Measurements from ENCODE around the gene PLXNA2.

The PLXNA2 gene

DNA sequence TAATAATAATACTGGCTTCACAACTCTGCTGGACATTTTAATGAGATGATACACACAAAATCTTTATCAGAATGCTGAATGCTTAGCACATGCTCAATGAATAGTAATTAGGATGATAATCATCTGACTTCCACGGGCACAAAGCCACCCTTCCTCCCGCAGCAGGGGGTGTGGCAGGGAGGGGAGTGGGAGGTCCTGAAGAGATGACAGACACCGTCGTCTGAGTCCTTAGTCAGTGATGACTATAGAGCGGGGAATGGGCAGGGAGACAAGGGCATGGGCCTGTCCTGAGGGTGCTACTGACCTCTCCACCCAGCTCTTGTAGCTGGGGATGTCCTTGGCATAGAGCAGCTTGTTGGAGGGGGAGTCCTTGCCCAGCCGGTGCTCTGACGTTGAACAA, 215.7 kb downstream of the PLXNA2 start:
- no peak for DNase-seq (ENCODE audit: low spot score)

GRCh38 chr1:208027861-208028260, 216.3 kb downstream of the PLXNA2 start:
- DNase-seq (ENCODE audit: low spot score): no peak

DNA sequence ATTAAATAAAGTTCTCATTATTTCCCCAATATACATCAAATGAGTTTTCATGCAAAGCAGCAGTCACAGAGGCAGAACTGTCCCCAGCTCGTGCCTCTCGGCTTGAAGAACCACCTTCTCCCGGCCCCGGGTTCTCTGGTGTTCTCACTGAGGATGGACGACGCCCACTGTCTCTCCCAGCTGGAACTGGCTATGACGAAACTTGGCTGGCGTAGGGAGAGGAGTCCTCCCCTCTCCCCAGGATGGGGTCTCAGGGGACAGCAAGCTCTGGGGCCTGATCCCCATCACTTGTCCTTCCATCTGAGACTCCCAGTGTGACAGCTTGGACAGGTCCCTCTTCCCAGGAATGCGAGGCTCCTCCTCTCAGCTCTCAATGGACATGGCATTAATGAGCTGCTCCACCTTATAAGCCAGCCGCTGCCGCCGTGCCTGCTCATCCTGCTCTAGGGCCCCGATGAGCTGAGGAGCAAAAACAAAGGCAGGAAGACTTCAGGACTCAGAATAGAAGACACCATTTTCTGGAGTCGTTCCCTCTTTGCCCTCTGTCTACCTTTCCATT, 217.2 kb downstream of the PLXNA2 start:
- DNase-seq (ENCODE audit: low spot score): no peak

DNA sequence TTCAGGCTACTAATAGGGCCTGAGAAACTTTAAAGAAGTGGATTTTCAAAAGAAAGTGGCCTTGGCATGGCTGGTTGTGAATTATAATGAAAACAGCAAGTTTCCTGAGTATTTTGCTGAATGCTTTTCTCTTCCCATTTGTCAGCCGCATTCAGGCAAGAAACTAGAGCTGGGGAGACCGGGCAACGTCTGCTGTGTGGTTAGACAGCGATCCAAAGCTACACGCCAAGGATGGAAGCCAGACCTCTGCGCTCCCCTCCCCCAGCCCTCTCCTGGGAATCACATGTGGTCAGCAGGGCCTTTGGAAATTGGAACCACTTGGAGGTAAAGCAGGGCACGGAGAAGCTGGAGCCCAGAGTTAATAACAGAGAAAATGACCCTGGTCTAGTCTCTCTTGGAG, 219.2 kb downstream of the PLXNA2 start:
- DNase-seq (ENCODE audit: low spot score): peak; percentile 51

GRCh38 chr1:208024406-208024805, 219.8 kb downstream of the PLXNA2 start:
- DNase-seq (ENCODE audit: low spot score): no peak

GRCh38 chr1:208019257-208019656, 224.9 kb downstream of the PLXNA2 start:
- DNase-seq (ENCODE audit: low spot score): peak; percentile 49

DNA sequence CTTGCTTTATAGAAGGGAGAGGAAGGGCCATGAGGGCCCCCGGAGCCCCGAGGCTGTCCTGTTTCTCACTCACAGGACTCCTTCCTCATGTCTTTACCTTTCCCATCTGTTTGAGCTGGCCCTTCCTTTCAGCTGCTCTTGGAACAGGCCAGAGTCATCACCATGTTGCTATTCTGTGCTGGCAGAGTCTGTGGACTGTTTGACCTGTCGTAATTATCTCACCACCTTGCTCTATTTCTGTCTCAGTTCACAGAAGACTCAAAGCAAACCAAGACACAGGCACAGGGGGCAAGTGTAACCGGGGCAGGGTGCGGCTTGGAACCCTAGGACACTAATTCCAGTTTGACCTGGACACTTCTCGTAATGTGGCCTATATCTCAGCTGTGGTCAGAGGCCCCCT, 228.9 kb downstream of the PLXNA2 start:
- DNase-seq (ENCODE audit: low spot score): no peak

DNA sequence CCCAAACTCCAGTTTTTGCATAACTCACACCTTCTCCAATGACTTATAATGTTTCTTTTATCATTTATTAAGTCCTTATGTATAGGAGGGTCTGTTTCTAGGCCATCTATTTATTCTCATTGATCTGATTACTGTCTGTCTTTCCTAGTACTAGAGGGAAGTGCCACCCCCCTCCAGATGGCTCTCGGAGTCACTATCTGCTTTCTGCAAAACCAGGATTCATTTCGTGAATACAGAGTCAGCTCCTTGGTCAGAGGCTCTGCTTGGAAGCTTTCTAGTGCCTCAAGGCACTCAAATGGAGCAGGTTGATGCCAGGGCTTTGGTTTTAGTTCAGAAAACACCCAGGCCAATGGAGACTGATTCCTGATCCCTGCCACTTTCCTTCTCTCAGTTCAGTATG, 231.0 kb downstream of the PLXNA2 start:
- peak; percentile 46 for DNase-seq (ENCODE audit: low spot score)

- no peak for DNase-seq (ENCODE audit: low spot score)
Observed at GRCh38 chr1:208012721-208013120, 231.5 kb downstream of the PLXNA2 start.

DNA sequence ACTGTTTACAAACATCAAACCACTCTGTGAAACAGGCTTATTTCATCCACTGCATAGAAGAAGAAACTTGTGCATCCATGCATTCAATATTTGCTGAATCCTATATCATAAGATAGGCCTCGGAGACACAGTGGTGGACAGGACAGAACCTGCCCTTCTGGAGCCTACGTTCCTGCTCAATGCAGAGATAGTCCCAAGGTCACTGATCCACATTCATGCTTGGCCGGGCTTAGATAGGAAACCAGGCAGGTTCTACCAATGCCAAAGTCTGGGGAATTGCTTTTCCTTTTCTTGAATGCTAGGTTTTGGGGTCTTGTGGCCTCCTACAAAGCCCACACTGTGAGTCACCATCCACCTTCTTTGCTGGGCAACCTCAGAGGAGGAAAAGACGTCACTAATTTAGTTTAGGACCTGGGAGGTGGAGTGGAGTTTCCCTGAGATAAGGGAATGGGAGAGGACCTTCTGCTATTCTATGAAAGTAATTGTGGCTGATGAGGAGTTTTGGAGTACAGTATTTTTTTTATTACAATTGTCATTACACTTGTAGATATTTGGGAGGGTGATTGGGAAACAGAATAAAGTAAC, 233.6 kb downstream of the PLXNA2 start:
- DNase-seq (ENCODE audit: low spot score): no peak

GRCh38 chr1:208009706-208010444, 234.3 kb downstream of the PLXNA2 start:
- no peak for DNase-seq (ENCODE audit: low spot score)

DNA sequence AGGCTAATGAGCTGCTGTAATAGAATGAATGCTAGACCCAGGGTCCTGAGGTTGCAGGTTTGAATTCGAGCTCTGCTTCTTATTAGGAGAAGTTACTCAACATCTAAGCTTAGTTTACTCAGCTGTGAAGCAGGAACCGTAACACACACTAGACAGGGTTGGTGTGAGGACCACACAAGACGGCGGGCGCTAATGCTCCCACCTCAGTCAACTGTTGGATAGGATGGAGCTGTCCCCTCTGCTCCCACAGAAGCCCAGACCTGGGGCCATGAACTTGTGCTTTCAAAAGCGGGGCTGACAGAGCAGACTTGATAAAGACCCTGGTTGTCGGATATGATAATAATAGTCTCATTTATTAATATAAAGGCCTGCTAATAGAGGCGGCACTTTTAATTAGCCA, 234.9 kb downstream of the PLXNA2 start:
- DNase-seq (ENCODE audit: low spot score): no peak

DNA sequence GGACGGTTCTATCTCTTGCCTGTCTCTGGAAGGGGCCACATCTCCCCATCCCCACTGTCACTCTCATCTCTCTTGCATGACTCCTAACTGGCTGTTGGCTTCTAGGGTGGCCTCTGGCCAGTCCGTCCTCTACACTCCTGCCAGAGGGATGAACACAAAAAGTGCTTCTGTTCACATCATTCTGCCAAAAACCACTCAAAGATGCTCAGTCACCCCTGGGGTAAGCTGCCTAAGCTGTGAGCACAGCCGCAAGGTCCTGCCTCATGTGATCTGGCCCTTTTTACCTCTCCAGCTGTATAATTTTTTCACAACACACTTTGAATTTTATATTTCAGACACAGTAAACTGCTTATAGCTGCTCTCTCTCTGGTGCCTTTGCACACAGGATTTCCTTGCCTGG, 235.7 kb downstream of the PLXNA2 start:
- no peak for DNase-seq (ENCODE audit: low spot score)

DNA sequence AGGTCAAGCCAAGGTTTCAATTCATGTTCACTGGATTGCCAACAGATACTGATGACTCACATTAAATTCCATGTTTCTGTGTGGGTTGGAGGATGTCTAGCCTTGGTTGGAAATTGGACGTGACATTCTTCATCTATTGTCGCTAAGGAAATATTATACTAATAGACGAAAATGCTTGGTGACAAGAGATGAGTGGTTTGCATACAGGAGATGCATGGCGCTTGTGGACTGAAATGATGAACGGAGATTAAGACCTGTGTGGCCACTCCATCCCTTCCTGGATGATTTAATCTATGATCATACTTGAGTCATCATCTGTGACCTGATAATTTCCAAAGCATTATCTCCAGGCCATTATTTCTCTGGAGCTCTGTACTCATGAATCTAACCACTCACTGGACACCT, 236.2 kb downstream of the PLXNA2 start:
- peak; percentile 61 for DNase-seq (ENCODE audit: low spot score)

DNA sequence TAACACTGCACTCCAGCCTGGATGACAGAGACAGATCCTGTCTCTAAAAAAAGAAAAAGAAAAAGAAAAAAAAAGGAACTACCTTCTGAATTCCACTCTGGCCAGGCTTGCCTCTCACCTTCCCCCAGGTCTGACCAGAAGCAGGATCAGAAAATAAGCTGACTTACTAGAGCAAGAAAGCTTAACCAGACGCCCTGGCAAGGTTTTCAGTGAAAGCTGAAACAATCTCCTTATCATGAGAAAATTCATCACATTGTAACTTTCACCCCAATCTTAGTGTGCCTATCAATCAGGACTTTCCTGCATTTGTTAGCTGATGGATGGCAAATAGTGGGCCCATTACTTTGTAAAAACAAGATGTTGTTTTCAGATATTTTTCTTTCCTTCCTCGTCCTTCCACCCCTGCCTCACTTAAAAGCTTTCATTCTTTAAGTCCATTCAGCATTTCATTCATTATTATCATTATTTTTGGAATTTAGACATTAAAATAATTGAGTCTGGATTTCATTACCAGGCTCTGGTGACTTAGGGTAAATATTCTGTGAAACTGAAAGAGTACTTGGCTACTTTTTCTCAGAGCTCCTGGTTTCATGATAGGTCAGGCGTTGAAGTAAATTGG, 236.8 kb downstream of the PLXNA2 start:
- DNase-seq (ENCODE audit: low spot score): no peak

DNA sequence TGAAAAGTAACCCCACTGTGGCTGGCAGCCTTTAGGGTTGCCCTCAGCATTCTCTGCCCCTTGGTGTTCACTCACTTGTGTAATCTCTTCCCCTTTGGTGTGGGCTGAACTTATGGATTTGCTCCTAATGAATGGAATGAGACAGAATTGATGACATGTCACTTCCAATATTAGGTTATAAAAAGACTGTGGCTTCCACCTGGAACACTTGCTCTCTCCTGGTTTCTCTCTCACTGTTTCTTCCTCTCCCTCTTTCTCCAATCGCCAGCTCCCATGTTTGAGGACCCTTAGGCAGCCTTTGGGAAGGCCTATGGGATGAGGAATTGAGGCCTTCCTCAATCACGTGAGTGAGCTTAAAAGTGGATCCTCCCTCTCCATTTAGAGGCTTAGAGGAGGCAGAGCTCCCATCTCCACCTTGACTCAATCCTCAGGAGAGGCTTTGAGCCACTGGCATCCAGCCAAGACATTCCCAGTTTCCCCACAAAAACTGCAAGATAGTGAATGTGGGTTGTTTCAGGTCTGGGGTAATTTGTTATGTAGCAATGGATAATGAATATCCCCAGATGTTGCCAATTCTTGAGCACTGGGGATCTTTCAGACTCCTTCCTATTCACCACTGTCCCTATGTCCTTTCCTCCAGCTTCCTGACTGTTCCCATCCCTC, 237.8 kb downstream of the PLXNA2 start:
- DNase-seq (ENCODE audit: low spot score): no peak

- DNase-seq (ENCODE audit: low spot score): no peak
Observed at GRCh38 chr1:208004851-208005250, 239.3 kb downstream of the PLXNA2 start.

GRCh38 chr1:208003241-208003640, 240.9 kb downstream of the PLXNA2 start:
- no peak for DNase-seq (ENCODE audit: low spot score)

GRCh38 chr1:208002672-208003071, 241.5 kb downstream of the PLXNA2 start:
- no peak for DNase-seq (ENCODE audit: low spot score)

- DNase-seq (ENCODE audit: low spot score): no peak
Observed at GRCh38 chr1:208002078-208002477, 242.1 kb downstream of the PLXNA2 start.

DNA sequence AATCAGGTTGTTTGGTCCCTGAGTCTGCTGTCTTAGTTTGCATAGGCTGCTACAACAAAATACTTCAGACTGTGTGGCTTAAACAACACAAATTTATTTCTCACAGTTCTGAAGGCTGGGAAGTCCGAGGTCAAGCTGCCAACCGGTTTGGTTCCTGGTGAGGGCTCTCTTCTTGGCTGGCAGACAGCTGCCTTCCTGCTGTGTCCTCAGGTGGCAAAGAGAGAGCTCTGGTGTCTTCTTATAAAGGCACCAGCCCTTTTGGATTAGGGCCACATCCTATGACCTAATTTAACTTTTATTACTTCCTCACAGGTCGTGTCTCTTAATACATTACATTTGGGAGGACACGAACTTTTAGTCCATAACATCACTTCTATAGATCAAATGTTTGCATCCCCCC, 243.7 kb downstream of the PLXNA2 start:
- no peak for DNase-seq (ENCODE audit: low spot score)

- no peak for DNase-seq (ENCODE audit: low spot score)
Observed at GRCh38 chr1:207999972-208000371, 244.2 kb downstream of the PLXNA2 start.

Measured in SK-N-DZ (cell line).